Measurements from ENCODE around the gene SMIM22.

DNA sequence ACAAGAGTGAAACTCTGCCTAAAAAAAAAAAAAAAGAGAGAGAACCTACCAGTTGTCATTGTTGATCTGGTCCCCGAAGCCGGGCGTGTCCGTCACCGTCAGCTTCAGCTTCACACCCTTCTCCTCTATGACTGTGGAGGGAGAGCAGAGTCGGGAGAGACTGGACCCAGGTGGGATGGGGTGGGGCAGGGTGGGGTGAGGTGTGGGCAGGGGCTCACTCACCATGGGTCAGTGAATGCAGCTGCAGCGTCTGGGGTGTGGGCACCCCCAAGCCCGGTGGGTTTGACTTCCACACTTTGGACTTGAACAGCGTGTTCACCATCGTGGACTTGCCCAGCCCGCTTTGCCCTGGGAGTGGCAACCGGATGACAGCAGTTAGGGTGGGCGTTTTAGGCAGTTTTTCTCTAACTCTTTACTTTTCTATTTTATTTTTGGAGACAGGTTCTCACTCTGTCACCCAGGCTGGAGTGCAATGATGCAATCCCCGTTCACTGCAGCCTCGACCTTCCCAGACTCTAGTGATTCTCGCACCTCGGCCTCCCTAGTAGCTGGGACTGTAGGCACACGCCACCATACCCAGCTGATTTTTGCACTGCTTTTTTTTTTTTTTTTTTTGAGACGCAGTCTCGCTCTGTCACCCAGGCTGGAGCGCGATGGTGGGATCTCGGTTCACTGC lies 9.3 kb upstream of the SMIM22 start:
- no peak for TF ChIP-seq POLR2A (IDR thresholded peaks at IDR 0.05)
- TF ChIP-seq, protein P1, sequence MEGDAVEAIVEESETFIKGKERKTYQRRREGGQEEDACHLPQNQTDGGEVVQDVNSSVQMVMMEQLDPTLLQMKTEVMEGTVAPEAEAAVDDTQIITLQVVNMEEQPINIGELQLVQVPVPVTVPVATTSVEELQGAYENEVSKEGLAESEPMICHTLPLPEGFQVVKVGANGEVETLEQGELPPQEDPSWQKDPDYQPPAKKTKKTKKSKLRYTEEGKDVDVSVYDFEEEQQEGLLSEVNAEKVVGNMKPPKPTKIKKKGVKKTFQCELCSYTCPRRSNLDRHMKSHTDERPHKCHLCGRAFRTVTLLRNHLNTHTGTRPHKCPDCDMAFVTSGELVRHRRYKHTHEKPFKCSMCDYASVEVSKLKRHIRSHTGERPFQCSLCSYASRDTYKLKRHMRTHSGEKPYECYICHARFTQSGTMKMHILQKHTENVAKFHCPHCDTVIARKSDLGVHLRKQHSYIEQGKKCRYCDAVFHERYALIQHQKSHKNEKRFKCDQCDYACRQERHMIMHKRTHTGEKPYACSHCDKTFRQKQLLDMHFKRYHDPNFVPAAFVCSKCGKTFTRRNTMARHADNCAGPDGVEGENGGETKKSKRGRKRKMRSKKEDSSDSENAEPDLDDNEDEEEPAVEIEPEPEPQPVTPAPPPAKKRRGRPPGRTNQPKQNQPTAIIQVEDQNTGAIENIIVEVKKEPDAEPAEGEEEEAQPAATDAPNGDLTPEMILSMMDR (IDR thresholded peaks at IDR 0.05): no peak

Measured in Peyer's patch (tissue), 4 donors.